GM21717 (cell line): ENCODE results near the gene SSC4D.
"Not testable (repeated sequence)": the region's sequence is repeated elsewhere in the genome, so short reads cannot be mapped to it uniquely, and the experiment has no call there.

ENCODE experiments used
- ATAC-seq: cut with Tn5 transposase; IDR thresholded peaks from one replicate; pipeline ENCODE4 v1.9.1; 2021; ENCODE audit warnings: mild to moderate bottlenecking, moderate library complexity; ENCODE audit not compliant: unreplicated experiment

Gene SSC4D

DNA sequence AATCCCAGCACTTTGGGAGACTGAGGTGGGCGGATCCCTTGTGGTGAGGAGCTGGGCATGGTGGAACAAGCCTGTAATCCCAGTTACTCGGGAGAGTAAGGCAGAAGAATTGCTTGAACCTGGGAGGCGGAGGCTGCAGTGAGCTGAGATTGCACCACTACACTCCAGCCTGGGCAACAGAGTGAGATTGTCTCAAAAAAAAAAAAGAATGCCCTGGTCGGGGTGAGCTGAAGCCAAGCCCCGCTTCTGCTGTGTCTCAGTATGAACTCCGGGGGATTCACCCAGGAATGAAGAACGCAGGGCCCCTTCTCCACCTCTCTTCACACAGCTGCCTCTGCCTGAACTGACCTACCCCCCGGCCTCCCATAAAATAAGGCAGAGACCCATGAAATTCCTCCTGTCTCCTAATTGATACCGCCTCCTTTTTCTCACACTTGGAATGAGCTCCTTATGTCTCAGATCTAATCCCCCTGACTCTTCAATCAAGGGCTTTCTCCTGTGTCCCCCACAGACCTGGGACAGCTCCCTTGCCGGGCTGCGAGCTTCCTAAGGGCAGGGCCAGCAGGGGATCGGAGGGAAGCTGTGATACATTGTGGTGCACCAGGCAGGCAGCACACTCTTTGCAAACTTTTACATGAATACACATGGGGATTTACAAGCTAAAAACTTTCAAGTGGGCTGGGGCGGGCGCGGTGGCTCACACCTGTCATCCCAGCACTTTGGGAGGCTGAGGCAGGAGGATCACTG is 14.3 kb upstream of the SSC4D start:
- no peak for ATAC-seq

GRCh38 chr7:76421097-76421496 is 11.6 kb upstream of the SSC4D start:
- not testable (repeated sequence) for ATAC-seq

DNA sequence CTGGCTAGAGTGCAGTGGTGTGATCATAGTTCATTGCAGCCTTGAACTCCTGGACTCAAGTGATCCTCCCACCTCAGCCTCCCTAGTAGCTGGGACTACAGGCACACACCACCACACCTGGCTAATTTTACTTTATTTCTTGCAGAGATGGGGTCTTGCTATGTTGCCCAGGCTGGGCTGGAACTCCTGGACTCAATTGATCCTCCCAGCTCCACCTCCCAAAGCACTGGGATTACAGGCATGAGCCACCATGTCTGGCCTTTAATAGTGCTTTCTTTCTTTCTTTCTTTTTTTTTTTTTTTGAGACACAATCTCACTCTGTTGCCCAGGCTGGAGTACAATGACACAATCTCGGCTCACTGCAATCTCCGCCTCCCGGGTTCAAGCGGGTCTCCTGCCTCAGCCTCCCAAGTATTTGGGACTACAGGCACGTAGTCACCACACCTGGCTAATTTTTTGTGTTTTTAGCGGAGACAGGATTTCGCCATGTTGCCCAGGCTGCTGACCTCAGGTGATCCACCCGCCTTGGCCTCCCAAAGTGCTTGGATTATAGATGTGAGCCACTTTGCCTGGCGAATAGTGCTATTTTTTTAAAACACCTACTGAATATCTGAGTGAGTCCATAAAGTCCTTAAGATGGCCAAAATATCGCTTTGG is 8.3 kb upstream of the SSC4D start:
- ATAC-seq, result not testable (repeated sequence)

DNA sequence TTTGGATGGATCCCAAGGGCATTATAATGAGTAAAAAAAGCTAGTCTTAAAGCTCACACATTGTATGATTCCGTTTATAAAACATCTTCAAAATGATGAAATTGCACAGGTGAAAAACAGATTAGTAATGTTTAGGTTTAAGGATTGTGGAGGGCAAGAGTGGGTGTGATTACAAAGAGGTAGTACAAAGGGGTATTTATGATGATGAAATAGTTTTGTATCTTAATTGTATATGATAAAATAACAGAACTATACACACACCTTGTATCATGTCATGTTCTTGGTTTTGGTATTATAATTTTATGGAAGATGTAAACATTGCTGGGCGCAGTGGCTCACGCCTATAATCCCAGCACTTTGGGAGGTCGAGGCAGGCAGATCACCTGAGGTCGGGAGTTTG is 2.8 kb upstream of the SSC4D start:
- ATAC-seq, result no peak

- no peak for ATAC-seq
Observed at GRCh38 chr7:76411626-76412025, 2.1 kb upstream of the SSC4D start.

GRCh38 chr7:76408121-76408560 is 1.4 kb downstream of the SSC4D start:
- ATAC-seq, result no peak

- no peak for ATAC-seq
Observed at GRCh38 chr7:76407718-76408117, 1.8 kb downstream of the SSC4D start.

DNA sequence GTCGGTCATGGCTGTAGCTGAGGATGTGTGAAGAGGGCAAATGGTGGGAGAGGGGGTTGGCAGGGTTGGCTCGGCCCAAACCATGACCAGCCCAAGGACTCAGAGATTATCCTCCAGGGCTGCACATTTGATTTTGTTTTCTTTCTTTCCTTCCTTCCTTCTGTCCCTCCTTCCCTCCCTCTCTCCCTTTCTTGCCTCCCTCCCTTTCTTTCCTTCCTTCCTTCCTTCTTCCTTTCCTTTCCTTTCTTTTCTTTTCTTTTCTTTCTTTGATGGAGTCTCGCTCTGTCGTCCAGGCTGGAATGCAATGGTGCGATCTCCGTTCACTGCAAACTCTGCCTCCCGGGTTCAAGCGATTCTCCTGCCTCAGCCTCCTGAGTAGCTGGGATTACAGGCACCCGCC is 3.8 kb downstream of the SSC4D start:
- ATAC-seq, result no peak

GRCh38 chr7:76403780-76404494 is 5.6 kb downstream of the SSC4D start:
- ATAC-seq, result no peak

DNA sequence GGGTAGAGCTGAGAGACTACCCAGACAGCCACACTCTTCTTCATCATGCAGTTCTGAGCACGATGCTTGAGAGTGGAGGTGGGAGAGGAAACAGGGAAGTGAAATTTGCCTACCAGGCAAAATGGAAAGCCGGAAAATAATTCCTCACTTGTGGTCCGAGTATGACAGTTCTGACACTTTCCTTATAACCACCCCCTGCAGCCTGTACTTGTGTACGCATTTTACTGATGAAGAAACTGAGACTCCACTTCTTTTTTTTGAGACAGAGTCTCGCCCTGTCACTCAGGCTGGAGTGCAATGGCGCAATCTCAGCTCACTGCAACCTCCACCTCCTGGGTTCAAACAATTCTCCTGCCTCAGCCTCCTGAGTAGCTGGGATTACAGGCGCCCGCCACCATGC is 6.4 kb downstream of the SSC4D start:
- ATAC-seq, result not testable (repeated sequence)

DNA sequence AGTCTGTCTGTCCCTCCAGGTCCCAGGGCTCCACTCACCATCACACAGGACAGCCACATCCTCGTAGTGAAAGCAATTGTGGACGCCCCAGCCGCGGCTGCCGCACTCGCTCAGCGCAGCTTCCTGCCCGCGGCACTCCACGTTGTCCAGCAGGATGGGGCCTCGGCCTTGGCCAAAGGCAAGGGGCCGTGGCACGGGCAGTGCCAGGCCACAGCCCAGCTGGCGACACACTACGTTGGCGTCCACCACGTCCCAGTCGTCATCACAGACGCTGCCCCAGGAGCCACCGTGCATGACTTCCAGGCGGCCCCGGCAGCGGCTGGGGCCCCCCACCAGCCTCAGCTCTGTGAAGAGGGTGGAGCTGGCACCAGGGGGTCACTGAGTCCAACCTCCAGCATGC is 9.2 kb downstream of the SSC4D start:
- no peak for ATAC-seq

- ATAC-seq, result no peak
Observed at GRCh38 chr7:76397409-76398183, 11.9 kb downstream of the SSC4D start.

GRCh38 chr7:76396864-76397263 is 12.6 kb downstream of the SSC4D start:
- ATAC-seq, result no peak

DNA sequence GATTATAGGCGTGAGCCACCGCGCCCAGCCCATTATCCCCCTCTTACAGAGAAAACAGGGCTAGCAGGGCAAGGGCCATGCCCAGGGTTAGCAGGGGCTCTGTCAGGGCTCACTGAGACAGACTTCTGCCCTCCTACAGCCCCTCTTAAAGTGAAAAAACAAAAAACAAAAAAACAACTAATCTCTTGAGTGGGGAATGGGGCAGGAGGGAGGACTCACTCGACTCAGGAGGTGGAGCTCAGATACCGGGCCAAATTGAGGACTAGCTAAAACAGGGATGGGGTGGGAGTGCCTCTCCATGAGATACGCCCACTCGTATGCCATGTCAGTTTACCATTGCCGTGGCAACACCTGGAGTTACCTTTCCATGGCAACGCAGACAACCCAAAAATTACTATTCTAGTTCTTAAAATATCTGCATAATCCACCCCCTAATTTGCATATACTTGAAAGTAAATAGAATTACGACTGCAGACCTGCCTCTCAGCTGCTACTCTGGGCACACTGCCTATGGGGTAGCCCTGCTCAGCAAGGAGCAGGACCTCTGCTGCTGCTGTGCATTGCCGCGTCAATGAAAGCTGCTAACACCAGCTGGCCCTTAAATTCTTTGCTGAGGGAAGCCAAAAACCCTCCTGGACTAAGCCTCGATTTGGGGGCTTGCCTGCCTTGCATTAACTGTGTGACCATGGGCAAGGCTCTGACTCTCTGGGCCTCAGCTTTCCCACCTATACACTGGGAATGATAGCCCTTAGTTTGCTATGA is 13.4 kb downstream of the SSC4D start:
- ATAC-seq, result no peak

- not testable (repeated sequence) for ATAC-seq
Observed at GRCh38 chr7:76395605-76395964, 13.9 kb downstream of the SSC4D start.

- ATAC-seq, result no peak
Observed at GRCh38 chr7:76394957-76395356, 14.5 kb downstream of the SSC4D start.

DNA sequence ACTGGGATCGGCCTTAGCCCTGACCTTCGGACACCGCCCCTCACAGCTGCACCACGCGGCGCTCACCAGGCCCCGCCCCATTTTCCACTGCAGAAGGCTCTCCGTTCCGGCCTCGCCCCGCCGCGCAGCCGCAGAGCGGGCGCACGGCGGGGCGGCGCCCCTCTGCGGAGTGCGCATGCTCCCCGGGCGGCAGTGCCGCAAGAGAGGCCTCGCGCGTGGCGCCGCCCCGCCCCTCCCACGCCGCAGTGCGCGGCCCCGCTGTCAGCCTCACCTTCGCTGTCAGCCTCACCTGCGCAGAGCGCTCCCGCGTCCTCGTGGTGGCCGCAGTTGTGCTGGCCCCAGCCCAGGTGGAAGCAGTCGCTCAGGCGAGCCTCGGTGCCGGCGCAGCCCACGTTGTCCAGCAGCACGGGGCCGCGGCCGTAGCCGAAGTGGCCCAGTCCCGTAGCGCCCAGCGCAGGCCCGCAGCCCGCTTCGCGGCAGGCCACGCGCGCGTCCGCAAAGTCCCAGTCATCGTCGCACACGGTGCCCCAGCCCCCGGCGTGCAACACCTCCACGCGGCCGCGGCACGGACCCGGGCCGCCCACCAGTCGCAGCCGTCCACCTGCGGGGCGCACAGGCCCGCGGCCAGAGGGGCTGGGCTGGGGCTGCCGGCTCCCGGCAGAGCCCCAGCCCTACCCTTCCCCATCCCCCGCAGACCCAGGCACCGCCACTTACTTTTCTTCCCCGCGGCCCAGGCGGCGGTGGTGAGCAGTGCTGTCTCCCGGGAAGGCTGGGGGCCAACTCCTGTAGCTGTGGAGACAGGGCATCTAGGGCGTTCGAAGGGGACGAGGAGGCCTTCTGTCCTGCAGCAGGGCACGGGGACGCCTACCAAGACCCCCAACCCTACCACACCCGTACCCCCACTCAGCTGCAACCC is 16.1 kb downstream of the SSC4D start:
- ATAC-seq, result peak; percentile 85

DNA sequence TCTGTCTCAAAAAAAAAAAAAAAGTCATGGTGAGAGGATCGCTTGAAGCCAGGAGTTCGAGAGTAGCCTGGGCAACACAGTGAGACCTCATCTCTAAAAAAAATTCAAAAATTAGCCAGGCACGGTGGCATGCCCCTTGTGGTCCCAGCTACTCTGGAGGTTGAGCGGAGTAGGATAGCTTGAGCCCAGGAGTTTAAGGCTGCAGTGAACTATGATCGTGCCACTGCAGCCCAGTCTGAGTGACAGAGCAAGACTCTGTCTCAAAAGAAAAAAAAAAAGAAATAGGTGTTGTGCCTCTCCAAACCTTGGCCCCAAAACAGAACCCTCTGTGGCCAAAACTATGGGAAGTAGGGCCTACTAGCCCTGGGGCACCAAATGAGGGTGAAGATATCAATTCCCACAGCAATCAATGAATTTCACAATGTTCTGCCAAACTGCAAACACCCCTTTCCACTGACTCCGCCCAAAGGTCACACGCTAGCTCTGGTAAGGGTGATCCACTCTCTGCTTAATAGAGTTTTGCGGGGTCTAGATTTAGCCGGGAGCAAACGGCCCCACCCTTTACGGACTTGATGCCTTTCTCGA is 16.9 kb downstream of the SSC4D start:
- no peak for ATAC-seq

- ATAC-seq, result no peak
Observed at GRCh38 chr7:76390092-76390491, 19.4 kb downstream of the SSC4D start.
